PC-9 (cell line): Measurements from ENCODE around the gene JPH4.
"Not testable (repeated sequence)": the region's sequence is repeated elsewhere in the genome, so short reads cannot be mapped to it uniquely, and the experiment has no call there.

ENCODE experiments used
- EZH2 ChIP-seq: fragments of 200-600 bp; sonication (generic); IDR thresholded peaks from 2 replicates; pipeline ENCODE4 v1.8.0; 2017; ENCODE audit warnings: antibody characterized with exemption, low read depth
- TF ChIP-seq, protein P1 (sequence below): fragments of 200-600 bp; sonication (generic); conservative IDR thresholded peaks from 2 replicates; pipeline ENCODE4 v1.6.1; 2017; ENCODE audit warnings: mixed run types, antibody characterized with exemption, mild to moderate bottlenecking, moderate library complexity

DNA sequence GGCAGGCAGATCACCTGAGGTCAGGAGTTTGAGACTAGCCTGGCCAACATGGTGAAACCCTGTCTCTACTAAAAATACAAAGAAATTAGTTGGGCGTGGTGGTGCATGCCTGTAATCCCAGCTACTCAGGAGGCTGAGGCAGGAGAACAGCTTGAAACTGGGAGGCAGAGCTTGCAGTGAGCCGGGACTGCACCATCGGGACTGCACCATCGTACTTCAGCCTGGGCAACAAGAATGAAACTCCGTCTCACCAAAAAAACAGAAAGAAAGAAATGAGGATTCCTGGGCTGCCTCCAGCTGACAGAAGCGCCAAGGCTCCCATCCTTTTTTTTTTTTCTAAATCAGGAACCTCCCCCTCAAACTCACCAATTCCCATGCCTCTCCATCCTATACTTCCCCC lies 41.7 kb downstream of the JPH4 start:
- TF ChIP-seq, protein P1, sequence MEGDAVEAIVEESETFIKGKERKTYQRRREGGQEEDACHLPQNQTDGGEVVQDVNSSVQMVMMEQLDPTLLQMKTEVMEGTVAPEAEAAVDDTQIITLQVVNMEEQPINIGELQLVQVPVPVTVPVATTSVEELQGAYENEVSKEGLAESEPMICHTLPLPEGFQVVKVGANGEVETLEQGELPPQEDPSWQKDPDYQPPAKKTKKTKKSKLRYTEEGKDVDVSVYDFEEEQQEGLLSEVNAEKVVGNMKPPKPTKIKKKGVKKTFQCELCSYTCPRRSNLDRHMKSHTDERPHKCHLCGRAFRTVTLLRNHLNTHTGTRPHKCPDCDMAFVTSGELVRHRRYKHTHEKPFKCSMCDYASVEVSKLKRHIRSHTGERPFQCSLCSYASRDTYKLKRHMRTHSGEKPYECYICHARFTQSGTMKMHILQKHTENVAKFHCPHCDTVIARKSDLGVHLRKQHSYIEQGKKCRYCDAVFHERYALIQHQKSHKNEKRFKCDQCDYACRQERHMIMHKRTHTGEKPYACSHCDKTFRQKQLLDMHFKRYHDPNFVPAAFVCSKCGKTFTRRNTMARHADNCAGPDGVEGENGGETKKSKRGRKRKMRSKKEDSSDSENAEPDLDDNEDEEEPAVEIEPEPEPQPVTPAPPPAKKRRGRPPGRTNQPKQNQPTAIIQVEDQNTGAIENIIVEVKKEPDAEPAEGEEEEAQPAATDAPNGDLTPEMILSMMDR = not testable (repeated sequence)
- not testable (repeated sequence) for TF ChIP-seq EZH2
